Measurements from ENCODE around the gene TM7SF2. TPM values are rescaled to one million over a fixed set of nuclear protein-coding genes. Genes with fewer than 3 reads are reported as not detected.
A peak's percentile ranks its signal among the peaks of the same experiment; 100 is the strongest.

Gene TM7SF2
- total RNA-seq, 6 experiments from 2014 or later, result 25.6 to 112 (median 37.8) TPM

- ATAC-seq (no peak), DNase-seq (no peak)
- Histone ChIP-seq H3K9me3 (no peaks in the 10 kb centered on the region), H3K4me3 (peak overlapping the region in 2 of 3 donors; percentile 84 to 89), H3K36me3 (peaks cover 0 to 7% (median 0%) of the 10 kb centered on the region in 4 donors), H3K4me1 (peaks cover 0 to 16% (median 4%) of the 10 kb centered on the region in 4 donors), H3K27ac (peak overlapping the region in 1 of 3 donors; percentile 47), H3K27me3 (no peaks in the 10 kb centered on the region)
- no peak for TF ChIP-seq CTCF (IDR thresholded peaks at IDR 0.05)
- no peak for TF ChIP-seq POLR2A (IDR thresholded peaks at IDR 0.05)
- WGBS (ENCODE audit: insufficient coverage, low coverage, low lambda C conversion rate, missing lambda C conversion rate), result 67% methylated on average over 8 of the region's 22 CpGs
- intact Hi-C loops (cut with DNase I), result no loop called here
Measured at GRCh38 chr11:65095427-65095826, 16.2 kb upstream of the TM7SF2 start.

- no peaks in the 10 kb centered on the region for H3K27me3 ChIP-seq
- peak within 1 kb of the TSS; percentile 78 to 91 (median 88) for H3K27ac ChIP-seq
- H3K9me3 ChIP-seq, result no peaks in the 10 kb centered on the region
- ATAC-seq (peak; percentile 91 to 95 (median 94)), DNase-seq (peak; percentile 89 to 93 (median 93))
- intact Hi-C loops (cut with DNase I), result no loop called here
- peak within 1 kb of the TSS; percentile 84 to 97 (median 89) for H3K4me3 ChIP-seq
- peaks cover 0 to 7% (median 0%) of the 10 kb centered on the region in 4 donors for H3K36me3 ChIP-seq
- WGBS (ENCODE audit: insufficient coverage, low coverage, low lambda C conversion rate, missing lambda C conversion rate), result 0% methylated on average over 9 of the region's 52 CpGs
- TF ChIP-seq POLR2A (IDR thresholded peaks at IDR 0.05) (peak; percentile 87), CTCF (IDR thresholded peaks at IDR 0.05) (peak in 1 of 4 donors; percentile 19)
- H3K4me1 ChIP-seq, result peaks cover 0 to 22% (median 8%) of the 10 kb centered on the region in 4 donors
Measured at GRCh38 chr11:65095974-65096806, 15.5 kb upstream of the TM7SF2 start, which contains the start of gene VPS51. TSS of gene VPS51 (plus strand) at chr11:65096214. CDS start at chr11:65096251, 37 bp downstream.

- Histone ChIP-seq H3K27me3 (no peaks in the 10 kb centered on the region), H3K27ac (peak overlapping the region; percentile 78 to 91 (median 88)), H3K4me1 (peaks cover 0 to 29% (median 11%) of the 10 kb centered on the region in 4 donors), H3K36me3 (peaks cover 0 to 7% (median 0%) of the 10 kb centered on the region in 4 donors), H3K9me3 (no peaks in the 10 kb centered on the region), H3K4me3 (peak overlapping the region; percentile 84 to 97 (median 89))
- intact Hi-C loops (cut with DNase I), result no loop called here
- no peak for TF ChIP-seq POLR2A (IDR thresholded peaks at IDR 0.05)
- TF ChIP-seq CTCF (IDR thresholded peaks at IDR 0.05), result no peak
- ATAC-seq (no peak), DNase-seq (no peak)
- WGBS (ENCODE audit: insufficient coverage, low coverage, low lambda C conversion rate, missing lambda C conversion rate), result 21% methylated on average over 4 of the region's 8 CpGs
Measured at GRCh38 chr11:65096926-65097325, 14.7 kb upstream of the TM7SF2 start.

- Histone ChIP-seq H3K4me3 (no peak overlapping the region), H3K27ac (peak overlapping the region in 2 of 3 donors; percentile 59 to 81), H3K27me3 (no peaks in the 10 kb centered on the region), H3K36me3 (peaks cover 0 to 7% (median 0%) of the 10 kb centered on the region in 4 donors), H3K4me1 (peaks cover 0 to 53% (median 24%) of the 10 kb centered on the region in 4 donors), H3K9me3 (no peaks in the 10 kb centered on the region)
- WGBS (ENCODE audit: insufficient coverage, low coverage, low lambda C conversion rate, missing lambda C conversion rate), result 68% methylated on average over 6 of the region's 6 CpGs
- no peak for ATAC-seq
- no peak for TF ChIP-seq CTCF (IDR thresholded peaks at IDR 0.05)
- intact Hi-C loops (cut with DNase I), result loop anchor here in 1 of 2 donors (10.0 kb wide), 1 partner anchor 66 kb away; no protein-coding TSS in a partner anchor
- no peak for DNase-seq
Measured at GRCh38 chr11:65100674-65101350, 10.9 kb upstream of the TM7SF2 start.

Measured in right lobe of liver (tissue), 6 donors.